ENCODE results near the gene TGM3.

TGM3 gene

GRCh38 chr20:2348336-2348735 lies 52.5 kb downstream of the TGM3 start:
- H3K27ac ChIP-seq: no peak overlapping the region
- TF ChIP-seq ZFX (IDR thresholded peaks at IDR 0.05; ENCODE audit: borderline replicate concordance): no peak
- TF ChIP-seq, protein P1, sequence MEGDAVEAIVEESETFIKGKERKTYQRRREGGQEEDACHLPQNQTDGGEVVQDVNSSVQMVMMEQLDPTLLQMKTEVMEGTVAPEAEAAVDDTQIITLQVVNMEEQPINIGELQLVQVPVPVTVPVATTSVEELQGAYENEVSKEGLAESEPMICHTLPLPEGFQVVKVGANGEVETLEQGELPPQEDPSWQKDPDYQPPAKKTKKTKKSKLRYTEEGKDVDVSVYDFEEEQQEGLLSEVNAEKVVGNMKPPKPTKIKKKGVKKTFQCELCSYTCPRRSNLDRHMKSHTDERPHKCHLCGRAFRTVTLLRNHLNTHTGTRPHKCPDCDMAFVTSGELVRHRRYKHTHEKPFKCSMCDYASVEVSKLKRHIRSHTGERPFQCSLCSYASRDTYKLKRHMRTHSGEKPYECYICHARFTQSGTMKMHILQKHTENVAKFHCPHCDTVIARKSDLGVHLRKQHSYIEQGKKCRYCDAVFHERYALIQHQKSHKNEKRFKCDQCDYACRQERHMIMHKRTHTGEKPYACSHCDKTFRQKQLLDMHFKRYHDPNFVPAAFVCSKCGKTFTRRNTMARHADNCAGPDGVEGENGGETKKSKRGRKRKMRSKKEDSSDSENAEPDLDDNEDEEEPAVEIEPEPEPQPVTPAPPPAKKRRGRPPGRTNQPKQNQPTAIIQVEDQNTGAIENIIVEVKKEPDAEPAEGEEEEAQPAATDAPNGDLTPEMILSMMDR (IDR thresholded peaks at IDR 0.05): no peak

DNA sequence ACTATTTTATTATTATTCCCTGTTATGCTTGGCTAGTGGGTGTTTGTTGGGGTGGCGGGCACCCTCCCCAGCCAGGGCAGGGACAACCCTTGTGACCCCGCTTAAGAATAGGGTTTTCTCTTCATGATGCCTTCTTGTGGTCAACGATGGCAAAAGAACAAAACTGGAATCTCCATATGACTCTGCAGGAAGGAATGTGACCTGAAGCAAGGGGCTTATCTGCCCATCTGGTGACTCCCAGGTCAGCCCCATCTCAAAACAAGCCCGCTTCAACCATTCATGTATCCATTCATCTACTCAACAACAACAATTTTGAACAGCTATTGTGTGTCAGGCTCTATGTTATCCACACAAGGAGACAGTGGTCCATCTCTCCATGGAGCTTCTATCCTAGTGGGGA lies 54.0 kb downstream of the TGM3 start:
- no peak overlapping the region for H3K27ac ChIP-seq
- TF ChIP-seq ZFX (IDR thresholded peaks at IDR 0.05; ENCODE audit: borderline replicate concordance): no peak
- TF ChIP-seq, protein P1 (IDR thresholded peaks at IDR 0.05): no peak

GRCh38 chr20:2350606-2351005 lies 54.8 kb downstream of the TGM3 start:
- no peak overlapping the region for H3K27ac ChIP-seq
- TF ChIP-seq ZFX (IDR thresholded peaks at IDR 0.05; ENCODE audit: borderline replicate concordance): no peak
- TF ChIP-seq, protein P1 (IDR thresholded peaks at IDR 0.05): no peak

DNA sequence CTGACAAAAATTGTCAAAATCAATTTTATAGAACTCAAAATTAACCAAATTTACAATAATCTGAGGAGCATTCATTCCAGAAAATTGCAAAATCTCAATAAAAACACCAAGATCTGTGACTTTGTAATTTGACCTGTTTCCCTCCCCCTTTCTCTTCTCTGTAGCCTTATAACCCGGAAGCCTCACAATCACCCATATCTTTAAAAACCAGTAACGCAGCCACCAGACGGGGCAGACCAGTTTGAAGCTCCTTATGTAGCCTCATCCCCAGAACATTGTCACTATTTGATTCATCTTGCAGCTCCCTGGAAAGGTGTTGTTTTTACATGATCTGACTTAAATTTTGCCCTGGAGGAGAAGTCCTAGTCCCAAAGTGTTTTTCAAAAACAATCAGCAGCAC lies 57.4 kb downstream of the TGM3 start:
- no peak overlapping the region for H3K27ac ChIP-seq
- TF ChIP-seq, protein P1 (IDR thresholded peaks at IDR 0.05): no peak
- TF ChIP-seq ZFX (IDR thresholded peaks at IDR 0.05; ENCODE audit: borderline replicate concordance): no peak

DNA sequence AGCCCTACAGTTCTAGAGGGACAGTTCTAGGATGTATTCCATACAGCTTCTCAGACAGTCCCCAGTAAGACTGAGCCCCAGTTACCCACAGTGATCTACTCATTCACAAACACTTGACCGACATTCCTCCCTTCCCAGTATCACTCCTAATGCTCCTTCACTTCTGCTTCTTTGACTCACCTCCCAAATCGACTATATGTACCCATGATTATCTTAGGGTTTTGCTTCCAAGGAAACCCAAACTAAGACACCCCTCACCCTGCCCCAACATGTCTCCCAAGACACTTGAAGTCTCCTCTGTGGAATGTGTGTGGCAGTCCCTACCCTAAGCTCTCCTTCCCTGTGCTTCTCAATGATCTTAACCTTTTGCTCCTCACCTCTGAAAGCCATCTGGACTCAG lies 61.3 kb downstream of the TGM3 start:
- no peak overlapping the region for H3K27ac ChIP-seq
- no peak for TF ChIP-seq ZFX (IDR thresholded peaks at IDR 0.05; ENCODE audit: borderline replicate concordance)
- TF ChIP-seq, protein P1 (IDR thresholded peaks at IDR 0.05): no peak

DNA sequence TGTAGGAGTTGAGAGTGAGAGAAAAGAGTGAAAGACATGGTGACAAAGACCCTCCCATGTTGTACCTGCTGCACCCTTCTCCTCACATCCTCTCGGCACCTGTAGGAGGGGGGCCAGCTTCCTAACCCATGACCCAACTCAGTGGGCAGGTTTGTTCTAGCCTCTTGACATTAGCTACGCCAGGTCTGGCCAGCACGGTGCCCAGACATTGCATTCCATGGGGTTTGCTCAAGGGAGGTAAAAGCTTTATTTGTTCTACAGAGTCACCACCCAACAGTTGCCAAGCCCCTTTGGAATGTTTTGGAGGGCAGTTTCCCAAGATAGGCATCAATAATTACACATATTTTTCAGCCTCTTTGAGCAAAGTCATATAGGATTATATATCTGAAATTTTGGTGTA lies 62.2 kb downstream of the TGM3 start:
- no peak overlapping the region for H3K27ac ChIP-seq
- TF ChIP-seq ZFX (IDR thresholded peaks at IDR 0.05; ENCODE audit: borderline replicate concordance): no peak
- TF ChIP-seq, protein P1 (IDR thresholded peaks at IDR 0.05): no peak

DNA sequence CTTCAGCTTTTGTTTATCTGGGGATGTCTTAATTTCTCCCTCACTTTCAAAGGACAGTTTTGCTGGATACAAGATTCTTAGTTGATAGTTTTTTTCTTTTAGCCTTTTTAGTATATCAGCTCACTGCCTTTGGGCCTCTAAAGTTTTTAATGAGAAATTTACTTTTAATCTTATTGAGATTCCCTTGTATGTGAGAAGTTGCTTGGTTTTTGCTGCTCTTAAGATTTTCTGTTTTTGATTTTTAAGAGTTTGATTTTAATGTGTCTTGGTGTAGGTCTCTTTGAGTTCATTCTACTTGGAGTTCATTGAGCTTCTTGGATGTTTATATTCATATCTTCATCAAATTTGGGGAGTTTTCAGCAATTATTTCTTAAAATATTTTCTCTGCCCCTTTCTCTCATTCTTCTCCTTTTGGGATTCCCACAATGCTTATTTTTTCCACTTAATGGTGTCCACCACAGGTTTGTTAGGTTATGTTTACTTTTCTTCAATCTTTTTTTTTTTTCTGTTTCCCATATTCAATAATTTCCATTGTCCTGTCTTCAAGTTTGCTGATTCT lies 65.3 kb downstream of the TGM3 start:
- no peak overlapping the region for H3K27ac ChIP-seq
- TF ChIP-seq, protein P1 (IDR thresholded peaks at IDR 0.05): no peak
- no peak for TF ChIP-seq ZFX (IDR thresholded peaks at IDR 0.05; ENCODE audit: borderline replicate concordance)
